NK-92 (cell line): ENCODE measurements around the gene GJD2.

Experiments used
- DNase-seq: peaks from one replicate; lab custom pipeline; 2025; ENCODE audit not compliant: unreplicated experiment; lab: John Stamatoyannopoulos, UW

GJD2 gene

DNA sequence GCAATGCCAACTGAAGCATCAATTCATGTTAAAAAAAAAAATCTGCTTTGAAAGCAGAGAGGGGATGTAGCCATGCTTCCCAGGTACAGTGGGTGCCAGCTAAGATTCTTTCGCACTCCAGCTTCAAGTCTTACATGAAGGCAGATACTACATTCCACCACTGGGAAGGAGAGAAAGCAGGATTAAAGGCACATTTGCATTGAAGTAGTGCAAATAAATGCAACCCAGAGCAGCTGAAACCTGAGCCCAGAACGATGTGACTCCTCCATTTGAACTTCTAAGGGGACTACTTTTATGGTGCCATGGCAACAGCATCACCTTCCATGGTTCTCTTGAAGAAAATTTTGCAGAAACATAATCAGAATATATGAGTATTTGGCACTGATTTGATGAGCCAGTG, 19.1 kb upstream of the GJD2 start:
- no peak for DNase-seq

DNA sequence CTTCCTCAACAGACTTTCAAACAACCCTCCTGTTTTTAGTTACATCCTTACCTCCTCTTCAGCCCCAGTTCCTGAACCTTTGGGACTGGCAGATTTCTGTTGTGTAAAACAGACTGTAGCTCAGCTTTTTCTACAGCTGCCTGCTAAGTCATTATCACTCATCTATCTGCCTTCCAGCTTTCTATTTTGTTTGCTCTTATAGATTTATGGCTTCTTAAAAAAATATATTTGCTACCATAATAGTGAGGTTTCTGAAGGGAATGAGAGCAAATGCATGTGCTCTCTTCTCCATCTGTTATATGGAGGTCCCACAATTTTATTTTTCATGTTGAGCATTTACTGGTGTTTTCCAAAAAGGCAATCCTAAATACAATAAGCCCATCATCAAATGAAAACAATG, 18.2 kb upstream of the GJD2 start:
- DNase-seq, result no peak

DNA sequence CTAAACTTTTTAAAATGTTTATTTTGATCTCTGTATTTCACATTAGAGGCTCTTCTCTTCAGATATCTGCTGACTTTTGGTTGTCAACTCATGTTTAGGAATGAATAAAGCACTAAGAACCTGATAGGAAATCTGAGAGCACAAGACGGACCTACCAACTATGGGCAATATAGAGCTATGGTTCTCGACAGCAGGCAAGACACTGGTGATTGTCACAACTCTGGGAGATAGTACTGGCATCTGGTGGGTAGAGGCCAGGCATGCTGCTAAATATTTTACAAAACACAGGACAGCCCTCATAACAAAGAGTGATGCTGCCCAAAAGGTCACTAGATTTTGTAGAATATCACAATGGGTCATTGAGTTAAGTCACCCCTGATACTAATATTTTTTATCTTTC, 17.5 kb upstream of the GJD2 start:
- DNase-seq, result no peak

DNA sequence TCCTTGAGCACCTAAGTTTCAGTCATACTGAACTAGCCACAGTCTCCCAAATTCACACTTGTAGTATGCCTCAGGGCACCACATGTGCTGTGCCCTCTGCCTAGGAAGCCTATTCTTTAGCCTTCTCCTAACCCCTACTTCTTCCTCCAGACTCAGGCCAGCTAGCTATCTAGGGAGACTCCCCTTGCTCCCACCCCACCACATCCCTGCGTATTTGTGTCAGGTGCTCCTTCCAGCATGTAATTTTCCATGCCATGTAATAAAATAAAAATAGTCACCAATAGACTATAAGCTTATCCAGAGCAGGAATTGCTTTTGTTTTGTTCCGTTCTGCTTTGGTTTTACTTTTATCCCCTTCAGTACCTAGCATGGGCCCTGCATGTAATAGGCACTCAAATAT, 14.9 kb upstream of the GJD2 start:
- no peak for DNase-seq

DNA sequence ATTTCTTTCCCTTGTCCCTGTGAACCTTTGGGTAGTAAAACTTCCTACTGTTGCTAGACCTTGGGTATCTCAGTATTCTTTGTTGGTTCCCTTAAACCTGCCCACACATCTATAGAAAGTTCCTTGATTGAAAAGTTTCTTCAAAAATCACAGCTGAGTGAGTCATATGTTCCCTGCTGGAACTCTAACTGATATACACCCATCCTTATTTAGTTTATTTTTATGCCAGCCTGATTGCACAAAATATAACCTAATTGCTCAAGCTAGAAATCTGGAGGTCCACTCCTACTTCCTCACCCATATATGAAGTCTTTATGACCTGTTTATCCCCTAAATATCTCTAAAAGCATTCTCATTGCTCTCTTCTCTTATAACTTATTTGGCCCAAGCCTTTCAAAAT, 13.7 kb upstream of the GJD2 start:
- no peak for DNase-seq

DNA sequence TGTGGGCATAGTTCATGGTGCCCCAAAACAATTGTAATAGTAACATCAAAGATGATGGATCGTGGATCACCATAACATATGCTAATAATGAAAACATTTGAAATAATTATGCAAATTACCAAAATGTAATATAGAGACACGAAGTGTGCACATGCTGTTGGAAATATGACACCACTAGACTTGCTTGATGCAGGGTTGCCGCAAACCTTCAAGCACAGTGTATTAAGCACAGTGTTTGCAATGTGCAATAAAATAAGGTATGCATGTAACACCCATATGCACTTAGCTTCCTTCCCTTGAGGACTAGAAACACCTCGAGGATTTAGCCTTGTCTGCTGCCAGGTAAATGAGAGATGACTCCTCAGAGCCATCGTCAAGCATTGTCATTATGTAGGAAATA, 10.9 kb upstream of the GJD2 start:
- DNase-seq, result no peak

DNA sequence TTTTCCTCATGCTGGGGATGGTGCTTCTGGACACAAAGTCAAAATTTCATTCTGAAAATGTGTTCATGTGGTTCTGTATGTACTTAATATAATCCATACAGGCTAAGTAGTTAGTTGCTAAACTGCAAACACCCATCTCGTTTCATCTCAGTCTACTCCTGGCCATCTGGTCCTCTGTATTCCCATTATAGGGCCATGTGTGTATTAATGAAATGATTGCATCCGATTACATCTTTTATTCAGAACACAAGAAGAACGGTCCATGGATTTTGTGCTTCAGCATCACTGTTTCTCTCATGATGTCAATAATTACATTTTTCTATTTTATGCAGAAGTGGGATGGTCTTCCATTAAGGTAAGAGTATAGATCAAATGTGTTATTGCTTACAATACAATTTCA, 6.1 kb upstream of the GJD2 start:
- no peak for DNase-seq

DNA sequence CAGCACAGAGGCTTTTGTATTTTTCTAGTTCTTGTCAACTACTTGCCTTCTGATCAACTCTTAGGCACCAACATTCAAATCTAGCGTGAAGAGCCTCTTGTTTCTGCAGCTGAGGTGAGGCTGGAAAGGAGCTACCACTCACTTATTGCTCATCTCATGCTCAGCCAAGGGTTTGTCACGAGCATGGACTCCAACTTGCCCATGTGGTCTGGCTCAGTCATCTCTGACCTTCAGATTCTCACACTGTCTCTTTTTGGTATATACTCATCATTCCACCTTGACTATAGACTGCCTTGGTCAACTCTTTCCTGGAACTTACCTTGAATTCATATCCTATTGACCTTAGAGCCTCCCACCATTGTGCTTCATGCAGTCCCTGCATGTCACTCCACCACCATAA, 5.2 kb upstream of the GJD2 start:
- no peak for DNase-seq

DNA sequence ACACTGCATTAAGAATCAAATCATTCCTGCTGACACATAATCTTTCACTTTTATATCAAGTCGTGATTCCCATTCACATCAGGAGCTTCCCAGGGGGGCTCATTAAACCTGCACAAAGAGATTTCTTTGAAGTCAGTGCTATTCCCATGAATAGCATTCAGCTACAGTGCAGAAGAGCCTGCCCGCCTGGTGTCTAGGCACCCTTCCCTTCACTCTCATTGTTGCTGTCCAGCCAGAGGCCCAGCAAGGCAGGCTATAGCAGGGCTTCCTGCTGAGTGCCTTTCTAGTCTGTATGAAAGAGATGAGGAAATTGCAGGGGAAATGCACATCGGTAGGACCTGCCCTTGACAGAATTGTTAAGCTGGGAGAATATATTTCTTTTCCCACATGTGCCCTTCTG, 4.5 kb upstream of the GJD2 start:
- DNase-seq, result no peak

DNA sequence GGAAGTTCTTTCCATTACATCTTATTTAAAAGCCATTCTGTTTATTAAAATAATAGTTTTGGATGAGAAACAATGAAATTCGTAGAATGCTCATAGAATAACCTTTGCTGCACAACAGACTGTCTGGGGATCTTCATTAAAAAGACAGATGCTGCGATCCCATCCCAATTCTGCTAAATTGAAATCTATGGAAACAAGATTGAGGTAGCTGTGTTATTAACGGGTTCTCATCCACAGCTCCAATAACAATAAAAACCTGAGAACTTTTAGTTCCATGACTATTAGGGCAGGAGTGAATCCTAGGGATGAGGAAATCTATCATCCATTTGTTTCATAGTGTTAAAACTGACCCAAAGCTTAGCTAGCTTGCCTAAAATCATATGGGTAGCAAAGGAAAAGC, 2.5 kb upstream of the GJD2 start:
- no peak for DNase-seq

DNA sequence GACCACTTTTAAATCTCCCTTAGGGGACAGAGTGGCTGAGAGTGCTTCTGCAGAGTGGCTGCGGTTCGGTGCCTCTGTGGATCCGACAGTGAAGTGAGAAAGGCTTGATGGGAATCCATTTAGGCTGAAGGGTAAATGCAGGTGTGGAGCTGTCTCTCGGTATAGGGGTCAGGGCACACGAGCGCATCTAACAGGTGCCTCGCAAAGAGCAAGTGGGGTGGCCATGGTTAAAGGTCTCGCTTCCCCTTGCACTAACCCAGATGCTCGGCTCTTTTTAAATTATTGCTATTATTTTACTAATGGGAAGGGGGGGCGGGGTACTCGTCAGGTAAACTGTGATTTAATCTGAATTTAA, 598 bp upstream of the GJD2 start:
- DNase-seq, result no peak

DNA sequence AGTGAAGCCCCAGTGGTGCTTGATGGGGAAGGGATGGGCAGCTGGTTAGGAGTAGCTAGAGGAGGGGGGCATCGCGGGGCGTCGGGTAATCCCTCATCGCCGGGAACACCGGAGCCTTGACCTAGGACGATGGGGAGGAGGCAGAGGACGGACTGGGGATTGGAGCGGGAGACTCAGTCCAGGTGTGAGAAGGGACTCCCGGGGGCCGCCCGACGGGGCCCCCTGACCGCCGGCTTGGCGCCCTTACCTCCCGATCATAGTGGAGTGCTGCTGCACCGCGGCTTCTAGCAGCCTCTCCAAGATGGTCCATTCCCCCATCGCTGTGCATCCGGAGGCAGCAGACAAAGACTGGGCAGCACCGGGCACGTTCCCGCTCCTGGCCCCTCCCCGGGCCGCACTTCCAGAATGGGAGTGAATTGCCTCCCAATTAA, 612 bp downstream of the GJD2 start:
- no peak for DNase-seq

DNA sequence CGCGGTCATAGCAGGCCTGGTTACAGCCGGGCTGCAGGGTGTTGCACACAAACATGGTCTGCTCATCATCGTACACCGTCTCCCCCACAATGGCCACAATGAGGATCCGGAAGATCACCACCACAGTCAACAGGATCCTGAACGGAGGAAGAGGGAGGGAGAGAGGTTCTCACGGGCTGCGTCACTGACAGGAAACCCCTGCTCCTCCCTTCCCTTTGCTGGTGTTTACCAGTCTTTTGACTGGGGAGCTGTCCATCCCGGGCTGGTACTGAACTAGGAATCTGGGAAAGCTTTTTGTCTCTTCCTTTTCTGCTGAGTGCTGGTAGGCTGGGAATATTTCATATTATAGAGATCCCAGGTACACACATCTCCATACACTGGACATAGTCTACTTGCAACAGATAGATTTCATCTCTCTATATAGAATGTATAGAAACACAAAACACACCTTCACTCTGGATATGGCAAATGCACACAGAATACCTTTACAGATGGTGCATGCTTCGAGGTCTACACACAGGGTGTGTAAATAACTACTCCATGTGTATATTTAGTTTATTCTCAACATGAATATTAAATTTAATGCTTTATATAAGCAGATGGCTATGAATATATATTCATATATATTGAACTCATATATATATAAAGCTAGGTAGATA, 1.4 kb downstream of the GJD2 start:
- DNase-seq, result no peak

DNA sequence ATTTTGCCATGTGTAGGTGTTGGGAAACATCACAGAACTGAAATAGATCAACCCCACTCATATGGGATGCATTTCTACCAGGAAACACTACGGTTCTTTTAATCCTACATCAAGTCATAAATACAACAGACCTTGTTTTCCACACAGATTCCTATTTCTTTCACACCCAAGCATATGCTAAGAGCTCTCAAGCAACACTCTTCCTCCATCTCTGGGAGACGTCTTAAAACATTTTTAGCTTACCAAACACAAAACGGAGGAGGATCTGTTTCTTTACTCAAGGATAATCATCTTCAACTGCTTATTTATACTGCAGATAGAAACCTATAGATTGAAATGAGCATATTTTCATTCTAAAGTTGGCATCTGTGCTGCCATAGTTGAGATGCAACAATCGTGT, 5.1 kb downstream of the GJD2 start:
- DNase-seq, result no peak

DNA sequence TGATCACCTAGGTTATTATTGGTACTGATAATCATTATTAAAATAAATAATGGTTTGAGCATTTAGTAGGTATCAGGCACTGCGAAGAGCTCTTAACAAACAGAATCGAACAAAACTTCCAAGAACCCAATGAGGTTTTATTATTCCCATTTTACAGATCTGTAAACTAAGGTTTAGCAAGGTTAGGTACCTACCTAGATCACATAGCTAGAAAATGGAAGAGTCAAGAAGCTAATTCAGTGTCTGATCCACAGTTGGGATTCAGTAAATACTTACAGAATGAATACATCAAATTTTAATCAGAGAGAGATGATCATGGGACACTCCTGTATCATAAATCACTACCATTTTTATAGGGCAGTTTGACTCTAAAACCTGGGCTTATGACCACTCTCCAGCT, 15.5 kb downstream of the GJD2 start:
- DNase-seq, result no peak

DNA sequence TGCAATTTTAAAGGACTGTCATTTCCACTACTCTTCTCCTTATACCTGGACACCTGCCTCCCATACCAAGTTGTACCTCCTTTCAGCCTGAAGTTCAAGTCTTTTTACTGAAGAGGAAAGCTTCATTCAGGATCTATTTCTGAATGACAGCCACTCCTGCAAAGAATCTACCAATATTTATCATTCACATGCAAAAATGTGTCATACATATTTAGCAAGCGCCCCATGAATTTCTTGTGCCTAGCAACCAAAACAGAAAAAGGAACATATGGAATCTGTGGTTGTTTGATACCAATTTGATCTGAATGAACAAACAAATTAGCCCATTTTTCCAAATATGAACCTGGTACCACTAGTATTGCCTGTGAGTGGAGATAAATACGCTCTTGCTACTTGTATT, 16.8 kb downstream of the GJD2 start:
- DNase-seq, result no peak

DNA sequence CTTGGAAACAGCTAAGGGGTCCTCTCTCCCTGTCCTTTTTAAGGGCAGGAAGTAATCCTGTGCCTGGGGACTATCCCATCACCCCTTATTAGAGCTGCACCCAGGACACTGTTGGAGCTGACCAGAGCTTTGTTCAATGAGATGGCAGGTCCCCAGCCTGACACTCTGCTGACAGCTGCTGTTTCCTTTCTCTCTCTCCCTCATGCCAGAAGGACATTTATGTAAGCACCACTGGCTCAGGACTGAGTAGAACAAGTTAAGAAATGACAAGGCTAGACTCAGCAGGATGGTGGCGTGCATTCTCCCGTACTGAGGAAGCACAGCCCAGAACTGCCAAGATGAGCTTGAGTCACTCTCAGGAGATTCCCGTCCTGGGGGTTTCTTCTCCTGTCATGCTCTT, 17.3 kb downstream of the GJD2 start:
- DNase-seq, result no peak

DNA sequence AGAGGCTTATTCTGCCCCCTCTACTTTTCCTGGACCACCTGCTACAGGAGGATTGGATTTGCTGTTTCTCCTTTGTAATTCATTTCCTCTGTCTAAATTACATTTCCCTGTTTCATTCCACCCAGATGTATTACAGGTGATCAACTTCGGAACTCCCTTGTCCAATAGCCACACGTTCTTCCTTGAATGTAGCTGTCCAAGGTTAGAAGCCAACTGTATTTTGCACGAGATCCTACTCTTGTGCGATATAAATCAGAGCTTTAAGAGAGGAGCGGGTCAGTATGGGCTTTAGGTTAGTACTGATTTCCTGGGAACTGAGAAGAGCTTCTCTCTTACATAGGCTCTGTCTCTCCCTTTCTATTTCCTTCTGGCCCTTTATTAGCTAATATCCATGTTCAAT, 20.5 kb downstream of the GJD2 start:
- DNase-seq, result no peak

DNA sequence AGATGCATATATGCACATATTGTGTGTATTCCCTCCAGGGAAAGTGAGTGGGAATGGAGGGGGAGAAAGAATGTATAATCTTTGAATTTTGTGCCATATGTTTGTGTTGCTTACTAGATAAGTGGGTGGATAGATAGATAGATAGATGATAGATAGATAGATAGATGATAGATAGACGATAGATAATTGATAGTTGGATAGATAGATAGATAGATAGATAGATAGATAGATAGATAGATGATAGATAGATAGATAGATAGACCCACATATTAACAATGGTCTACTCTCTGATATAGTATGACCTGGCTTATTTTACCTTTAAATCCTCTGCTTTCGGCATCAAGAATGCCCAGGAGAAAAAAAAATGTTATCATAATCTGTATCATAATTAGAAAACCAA, 21.2 kb downstream of the GJD2 start:
- DNase-seq, result no peak

DNA sequence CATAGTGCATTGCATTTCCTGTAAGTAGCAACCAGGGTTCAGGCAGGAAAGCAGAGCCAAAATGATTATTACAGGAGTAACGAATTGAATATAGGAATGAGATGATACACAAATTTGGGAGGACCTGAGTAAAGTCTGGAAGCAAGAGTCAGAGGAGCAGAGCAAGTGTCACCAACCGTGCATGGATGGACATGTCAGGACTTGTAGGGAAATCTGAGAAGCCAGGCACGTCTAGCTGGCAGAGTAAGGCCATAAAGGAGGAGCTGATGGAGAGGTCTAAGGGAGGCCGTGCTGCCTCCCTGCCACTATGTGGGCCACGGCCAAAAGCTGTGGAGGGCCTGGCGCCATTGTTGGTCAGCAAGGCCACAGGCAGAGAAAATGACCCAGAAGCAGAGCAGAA, 22.4 kb downstream of the GJD2 start:
- DNase-seq, result no peak

DNA sequence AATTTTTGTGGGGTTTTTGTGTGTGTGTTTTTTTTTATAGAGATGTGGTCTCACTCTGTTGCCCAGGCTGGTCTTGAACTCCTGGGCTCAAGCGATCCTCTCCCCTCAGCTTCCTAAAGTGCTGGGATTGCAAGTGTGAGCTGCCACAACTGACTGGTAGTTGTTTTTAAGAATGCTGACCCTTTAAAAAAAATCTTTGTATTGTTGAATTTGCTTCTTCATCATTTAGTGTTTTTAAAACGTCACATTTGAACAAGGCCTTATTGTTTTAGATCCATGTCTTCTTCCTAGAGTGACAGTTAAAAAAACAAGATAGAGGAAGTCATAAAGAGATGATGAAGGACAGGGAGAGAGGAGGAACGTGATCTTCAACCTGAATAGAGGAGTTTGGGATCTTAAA, 24.1 kb downstream of the GJD2 start:
- no peak for DNase-seq

DNA sequence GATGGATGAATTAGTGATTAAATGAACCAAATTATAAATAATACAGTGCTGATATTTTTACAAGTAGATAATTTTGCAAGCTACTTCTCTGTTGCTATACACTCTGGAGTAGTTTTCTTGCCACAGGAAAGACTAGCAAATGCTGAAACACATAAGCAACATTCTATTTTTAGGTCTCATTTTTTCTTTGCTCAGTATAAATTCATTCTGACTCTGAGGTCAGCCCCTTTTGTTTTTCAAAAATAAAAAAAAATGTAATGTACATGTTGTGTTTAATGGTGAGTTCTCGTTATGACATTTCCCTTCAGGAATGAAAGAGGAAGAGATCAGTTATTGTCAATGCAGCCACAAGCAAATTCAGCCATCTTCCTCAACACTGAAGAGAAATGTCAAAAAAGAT, 24.9 kb downstream of the GJD2 start:
- DNase-seq, result no peak

DNA sequence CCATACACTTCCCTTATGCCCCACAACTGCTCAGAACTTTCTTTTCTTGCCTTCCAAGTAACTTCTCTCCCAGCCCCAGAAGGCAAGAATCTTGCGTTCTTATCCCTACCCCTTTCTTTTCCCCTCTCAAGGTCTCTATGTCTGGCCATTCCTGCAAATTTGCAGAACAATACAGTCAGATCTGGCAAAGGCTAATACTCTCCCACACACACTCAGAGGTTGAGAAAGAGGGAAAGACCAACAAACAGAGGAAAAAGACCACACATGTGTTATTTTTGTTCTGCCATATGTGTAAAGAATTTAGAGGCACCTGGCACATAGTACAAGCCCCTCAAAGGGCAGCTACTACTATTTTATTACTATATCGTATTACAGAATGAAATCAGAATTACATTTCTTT, 25.7 kb downstream of the GJD2 start:
- no peak for DNase-seq
